Measurements from ENCODE around the gene XPNPEP2. TPM values are rescaled to one million over a fixed set of nuclear protein-coding genes. Genes with fewer than 3 reads are reported as not detected.

Gene XPNPEP2
- total and polyA plus RNA-seq, 4 donors: 0.19 to 23.0 (median 4.9) TPM

DNA sequence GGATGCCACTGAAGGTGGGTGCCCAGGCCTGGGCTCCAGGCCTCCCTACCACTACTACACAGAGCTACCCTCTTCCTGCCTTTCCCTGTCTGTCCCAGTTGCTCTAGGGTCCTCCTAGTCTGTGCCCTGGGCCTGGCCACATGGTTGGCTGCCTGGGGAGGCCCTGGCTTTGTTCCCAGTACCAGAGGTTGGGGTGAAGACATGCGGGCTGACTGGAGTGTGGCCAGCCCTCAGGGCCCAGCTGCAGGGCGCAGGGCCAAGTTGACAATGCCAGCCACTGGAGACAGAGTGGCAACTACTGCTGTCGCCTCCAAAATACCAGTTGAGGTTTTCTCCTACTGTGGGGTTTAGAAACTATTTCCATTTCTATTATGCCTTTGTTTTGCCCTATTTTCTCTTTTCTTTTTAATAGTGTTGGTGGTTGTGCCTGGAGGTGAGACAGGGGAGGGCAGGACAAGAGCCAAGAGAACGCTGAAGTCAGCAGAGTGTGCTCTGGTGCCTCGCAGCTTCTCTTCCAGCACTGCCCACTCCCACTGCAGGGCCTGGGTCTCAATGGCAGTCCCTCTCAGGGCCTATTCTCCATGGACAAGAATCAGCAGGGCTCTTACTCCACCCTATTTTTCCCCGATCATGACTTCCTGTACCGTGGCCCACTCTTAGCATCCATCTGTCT is 32.2 kb upstream of the XPNPEP2 start:
- no peak for DNase-seq (ENCODE audit: low spot score)
- WGBS: 71% methylated on average over 7 of the region's 7 CpGs
- Histone ChIP-seq H3K36me3 (ENCODE audit: control insufficient read depth in 4 of 4, insufficient read depth in 3 of 4, low read depth in 1 of 4, low read length in 3 of 4) (no peaks in the 10 kb centered on the region), H3K4me3 (ENCODE audit: low read depth in 1 of 3, low read length in 3 of 3) (no peak overlapping the region), H3K27me3 (ENCODE audit: control insufficient read depth in 4 of 4, insufficient read depth in 4 of 4, low read length in 3 of 4) (peaks cover 0 to 2% (median 0%) of the 10 kb centered on the region in 4 donors), H3K27ac (ENCODE audit: low read depth in 1 of 2, low read length in 2 of 2) (no peak overlapping the region), H3K4me1 (ENCODE audit: control insufficient read depth in 4 of 4, insufficient read depth in 4 of 4, low read length in 3 of 4) (no peaks in the 10 kb centered on the region), H3K9me3 (ENCODE audit: control insufficient read depth in 4 of 4, low read length in 3 of 4) (no peaks in the 10 kb centered on the region), H3K9ac (ENCODE audit: low read depth in 1 of 2, low read length in 2 of 2) (no peak overlapping the region)
- no peak for TF ChIP-seq TAF1 (conservative IDR thresholded peaks at IDR 0.05)
- TF ChIP-seq JUND (IDR thresholded peaks at IDR 0.05): no peak

DNA sequence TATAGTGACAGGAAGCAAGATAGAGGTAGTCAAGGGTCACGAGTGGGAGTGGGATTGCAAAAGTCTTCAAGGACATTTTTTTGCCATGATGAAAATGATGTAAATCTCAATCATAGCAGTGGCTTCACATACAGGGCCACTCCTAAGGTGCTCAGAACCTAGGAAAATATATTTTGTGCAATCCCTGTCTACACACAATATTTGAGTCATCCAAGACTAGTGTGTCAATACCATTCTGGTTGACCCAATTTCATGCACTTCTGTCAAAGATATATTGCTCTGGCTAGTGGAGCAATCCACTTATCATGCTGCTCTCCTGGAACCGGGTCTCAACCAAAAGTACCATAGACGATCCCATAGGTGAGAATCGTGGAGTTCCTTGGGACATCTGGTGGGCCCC is 24.2 kb upstream of the XPNPEP2 start:
- Histone ChIP-seq H3K27me3 (ENCODE audit: control insufficient read depth in 4 of 4, insufficient read depth in 4 of 4, low read length in 3 of 4) (no peaks in the 10 kb centered on the region), H3K4me1 (ENCODE audit: control insufficient read depth in 4 of 4, insufficient read depth in 4 of 4, low read length in 3 of 4) (peaks cover 0 to 4% (median 0%) of the 10 kb centered on the region in 4 donors), H3K9ac (ENCODE audit: low read depth in 1 of 2, low read length in 2 of 2) (no peak overlapping the region), H3K9me3 (ENCODE audit: control insufficient read depth in 4 of 4, low read length in 3 of 4) (no peaks in the 10 kb centered on the region), H3K36me3 (ENCODE audit: control insufficient read depth in 4 of 4, insufficient read depth in 3 of 4, low read depth in 1 of 4, low read length in 3 of 4) (no peaks in the 10 kb centered on the region), H3K4me3 (ENCODE audit: low read depth in 1 of 3, low read length in 3 of 3) (no peak overlapping the region), H3K27ac (ENCODE audit: low read depth in 1 of 2, low read length in 2 of 2) (no peak overlapping the region)
- TF ChIP-seq RXRA (IDR thresholded peaks at IDR 0.05) (peak in 1 of 2 donors; percentile 9), ATF3 (IDR thresholded peaks at IDR 0.05) (no peak)
- TF ChIP-seq, protein P1, sequence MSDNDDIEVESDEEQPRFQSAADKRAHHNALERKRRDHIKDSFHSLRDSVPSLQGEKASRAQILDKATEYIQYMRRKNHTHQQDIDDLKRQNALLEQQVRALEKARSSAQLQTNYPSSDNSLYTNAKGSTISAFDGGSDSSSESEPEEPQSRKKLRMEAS (IDR thresholded peaks at IDR 0.05): no peak
- no peak for DNase-seq (ENCODE audit: low spot score)
- 92% methylated on average over 4 of the region's 4 CpGs for WGBS

- no peaks in the 10 kb centered on the region for H3K27me3 ChIP-seq (ENCODE audit: control insufficient read depth in 4 of 4, insufficient read depth in 4 of 4, low read length in 3 of 4)
- H3K4me1 ChIP-seq (ENCODE audit: control insufficient read depth in 4 of 4, insufficient read depth in 4 of 4, low read length in 3 of 4): peaks cover 0 to 4% (median 0%) of the 10 kb centered on the region in 4 donors
- no peak overlapping the region for H3K9ac ChIP-seq (ENCODE audit: low read depth in 1 of 2, low read length in 2 of 2)
- 74% methylated on average over 4 of the region's 4 CpGs for WGBS
- H3K36me3 ChIP-seq (ENCODE audit: control insufficient read depth in 4 of 4, insufficient read depth in 3 of 4, low read depth in 1 of 4, low read length in 3 of 4): no peaks in the 10 kb centered on the region
- H3K9me3 ChIP-seq (ENCODE audit: control insufficient read depth in 4 of 4, low read length in 3 of 4): no peaks in the 10 kb centered on the region
- TF ChIP-seq HNF4G (IDR thresholded peaks at IDR 0.05) (no peak), ZBTB33 (IDR thresholded peaks at IDR 0.05) (no peak), FOXA1 (IDR thresholded peaks at IDR 0.05) (no peak), EGR1 (IDR thresholded peaks at IDR 0.05; ENCODE audit: low read depth in 2 of 2) (no peak), TAF1 (conservative IDR thresholded peaks at IDR 0.05) (no peak), ATF3 (IDR thresholded peaks at IDR 0.05) (no peak), RXRA (IDR thresholded peaks at IDR 0.05) (no peak), SP1 (IDR thresholded peaks at IDR 0.05) (no peak), JUND (IDR thresholded peaks at IDR 0.05) (no peak), FOXA2 (IDR thresholded peaks at IDR 0.05) (no peak)
- H3K4me3 ChIP-seq (ENCODE audit: low read depth in 1 of 3, low read length in 3 of 3): no peak overlapping the region
- no peak for DNase-seq (ENCODE audit: low spot score)
- H3K27ac ChIP-seq (ENCODE audit: low read depth in 1 of 2, low read length in 2 of 2): no peak overlapping the region
These were observed 22.3 kb upstream of the XPNPEP2 start for GRCh38 chrX:129716507-129716906.

All from liver (tissue), 9 donors.